WTC11 (cell line): Measurements from ENCODE around the gene TNXB. TPM values are rescaled to one million over a fixed set of nuclear protein-coding genes. Genes with fewer than 3 reads are reported as not detected.

Source experiments
- ATAC-seq: fragments of 200-7000 bp; cut with Tn5 transposase; 2 replicates; pipeline ENCODE4 v1.10.0; 2021; ENCODE audit warnings: mild to moderate bottlenecking, moderate library complexity
- CTCF ChIA-PET: fragments of 300-600 bp; sonication (Branson Sonifier 250); formaldehyde crosslinking; loops from one replicate; lab custom pipeline; 2021; ENCODE audit warnings: antibody characterized with exemption; lab: Charles Lee
- POLR2A ChIA-PET: fragments of 350-600 bp; sonication (Branson Sonifier 250); formaldehyde crosslinking; loops from one replicate; lab custom pipeline; 2021; ENCODE audit warnings: antibody characterized with exemption; lab: Charles Lee
- DNase-seq: peaks from one replicate; pipeline ENCODE4 v3.0.0; 2021; ENCODE audit warnings: low spot score
- H3K27ac Mint-ChIP-seq: 2 replicates; pipeline ENCODE4 v1.8.0; 2021; ENCODE audit warnings: mixed read lengths
- H3K27me3 Mint-ChIP-seq: 2 replicates; pipeline ENCODE4 v1.8.0; 2021; ENCODE audit warnings: low read depth, mild to moderate bottlenecking, moderate library complexity, mixed read lengths
- H3K36me3 Mint-ChIP-seq: 2 replicates; pipeline ENCODE4 v1.8.0; 2021; ENCODE audit warnings: mixed read lengths
- H3K4me1 Mint-ChIP-seq: 2 replicates; pipeline ENCODE4 v1.8.0; 2022; ENCODE audit warnings: mixed read lengths
- H3K4me3 Mint-ChIP-seq: 2 replicates; pipeline ENCODE4 v1.8.0; 2021; ENCODE audit warnings: mild to moderate bottlenecking, moderate library complexity, mixed read lengths
- H3K9me3 Mint-ChIP-seq: 2 replicates; pipeline ENCODE4 v1.8.0; 2021; ENCODE audit warnings: mixed read lengths
- ATF6 ChIP-seq: sonication (generic); formaldehyde crosslinking; IDR thresholded peaks from 2 replicates; pipeline ENCODE4 v1.8.1; 2023; ENCODE audit warnings: mild to moderate bottlenecking, missing genetic modification reagents
- FOXK1 ChIP-seq: sonication (generic); formaldehyde crosslinking; IDR thresholded peaks from 2 replicates; pipeline ENCODE4 v1.8.0; 2022; ENCODE audit warnings: mild to moderate bottlenecking, moderate library complexity, missing genetic modification reagents
- GRHL2 ChIP-seq: fragments of 250-450 bp; sonication (Bioruptor Pico); IDR thresholded peaks from 2 replicates; pipeline ENCODE4 v1.8.0; 2022; ENCODE audit warnings: mild to moderate bottlenecking, moderate library complexity; ENCODE audit not compliant: insufficient replicate concordance, severe bottlenecking
- HMGXB4 ChIP-seq: sonication (generic); formaldehyde crosslinking; IDR thresholded peaks from 2 replicates; pipeline ENCODE4 v1.8.1; 2023; ENCODE audit warnings: mild to moderate bottlenecking, moderate library complexity, missing genetic modification reagents
- MAX ChIP-seq: sonication (generic); formaldehyde crosslinking; IDR thresholded peaks from 2 replicates; pipeline ENCODE4 v1.8.0; 2022; ENCODE audit warnings: mild to moderate bottlenecking, missing genetic modification reagents
- MYBL2 ChIP-seq: sonication (generic); formaldehyde crosslinking; IDR thresholded peaks from 2 replicates; pipeline ENCODE4 v1.8.1; 2023; ENCODE audit warnings: mild to moderate bottlenecking, moderate library complexity, missing genetic modification reagents
- NFATC4 ChIP-seq: fragments of 250-450 bp; sonication (Bioruptor Pico); IDR thresholded peaks from 2 replicates; pipeline ENCODE4 v1.9.0; 2021; ENCODE audit warnings: mild to moderate bottlenecking
- NFE2L1 ChIP-seq: sonication (generic); formaldehyde crosslinking; IDR thresholded peaks from 2 replicates; pipeline ENCODE4 v1.8.1; 2023; ENCODE audit warnings: missing genetic modification reagents
- PREB ChIP-seq: sonication (generic); formaldehyde crosslinking; IDR thresholded peaks from 2 replicates; pipeline ENCODE4 v1.8.1; 2022; ENCODE audit warnings: mild to moderate bottlenecking, missing genetic modification reagents, moderate library complexity, borderline replicate concordance
- USF2 ChIP-seq: sonication (generic); formaldehyde crosslinking; IDR thresholded peaks from 2 replicates; pipeline ENCODE4 v1.8.1; 2023; ENCODE audit warnings: mild to moderate bottlenecking, missing genetic modification reagents, moderate library complexity
- ZNF121 ChIP-seq: sonication (generic); formaldehyde crosslinking; IDR thresholded peaks from 2 replicates; pipeline ENCODE4 v1.8.0; 2023; ENCODE audit warnings: missing genetic modification reagents
- ZNF138 ChIP-seq: sonication (generic); formaldehyde crosslinking; conservative IDR thresholded peaks from 2 replicates; pipeline ENCODE4 v1.8.1; 2022; ENCODE audit warnings: mild to moderate bottlenecking, moderate library complexity, missing genetic modification reagents
- ZNF281 ChIP-seq: sonication (generic); formaldehyde crosslinking; IDR thresholded peaks from 2 replicates; pipeline ENCODE4 v1.8.0; 2023; ENCODE audit warnings: mild to moderate bottlenecking, missing genetic modification reagents
- ZNF317 ChIP-seq: sonication (generic); formaldehyde crosslinking; IDR thresholded peaks from 2 replicates; pipeline ENCODE4 v1.8.1; 2023; ENCODE audit warnings: low read depth, mild to moderate bottlenecking, moderate library complexity, missing genetic modification reagents, borderline replicate concordance
- ZNF396 ChIP-seq: fragments of 250-450 bp; sonication (Bioruptor Pico); IDR thresholded peaks from 2 replicates; pipeline ENCODE4 v1.8.0; 2021; ENCODE audit warnings: mild to moderate bottlenecking, moderate library complexity, borderline replicate concordance
- total RNA-seq: library from RNA; stranded (reverse); gene quantifications from 3 replicates; pipeline ENCODE4 v1.2.3, GENCODE V29; 2021

The TNXB gene
- total RNA-seq, 1 experiment from 2014 or later: 6.4 TPM

- CTCF ChIA-PET: interaction anchor here (0.7 kb wide), 1 partner anchor 10 kb away, joined by 3 read pairs; no protein-coding TSS in a partner anchor
- TF ChIP-seq ZNF121 (no peak), MAX (CRISPR knock-in tag) (no peak), ZNF396 (CRISPR knock-in tag) (no peak), ATF6 (CRISPR knock-in tag) (no peak), FOXK1 (CRISPR knock-in tag) (no peak), ZNF138 (no peak), NFATC4 (CRISPR knock-in tag) (no peak)
- TF ChIP-seq, all 79 proteins: peak for 0
- H3K9me3 Mint-ChIP-seq: no peaks in the 10 kb centered on the region
- ATAC-seq (no peak), DNase-seq (no peak)
- peaks cover 12% of the 10 kb centered on the region for H3K27me3 Mint-ChIP-seq
- H3K36me3 Mint-ChIP-seq: peaks cover 26% of the 10 kb centered on the region
- H3K27ac Mint-ChIP-seq: no peak overlapping the region
- no peak overlapping the region for H3K4me3 Mint-ChIP-seq
- POLR2A ChIA-PET: no interaction called here
- peaks cover 18% of the 10 kb centered on the region for H3K4me1 Mint-ChIP-seq
These were observed 47.8 kb upstream of the TNXB start for GRCh38 chr6:32156891-32157290.

GRCh38 chr6:32154514-32155161 is 45.5 kb upstream of the TNXB start:
- Mint-ChIP-seq H3K36me3 (peaks cover 26% of the 10 kb centered on the region), H3K4me1 (peaks cover 33% of the 10 kb centered on the region), H3K27ac (peak overlapping the region; percentile 99), H3K27me3 (peaks cover 32% of the 10 kb centered on the region), H3K4me3 (peak overlapping the region; percentile 100), H3K9me3 (no peaks in the 10 kb centered on the region)
- DNase-seq (peak; percentile 68), ATAC-seq (peak; percentile 23)
- TF ChIP-seq MYBL2 (CRISPR knock-in tag): no peak
- TF ChIP-seq NFE2L1 (CRISPR knock-in tag): 0 out of 2 replicates have a peak, but pooled peaks have one; percentile 40
- no peak for TF ChIP-seq PREB (CRISPR knock-in tag)
- TF ChIP-seq ZNF281: no peak
- peak; percentile 66; the same call in 1 of the 2 replicates for TF ChIP-seq HMGXB4
- TF ChIP-seq USF2 (CRISPR knock-in tag): no peak
- no peak for TF ChIP-seq ZNF317 (CRISPR knock-in tag)
- TF ChIP-seq GRHL2: no peak
- CTCF ChIA-PET: interaction anchor here (0.6 to 1.3 kb wide), 8 partner anchors 10 to 800 kb away, joined by 3 to 9 read pairs (median 5); partner anchors contain the start of genes ATF6B and EGFL8
- POLR2A ChIA-PET: interaction anchor here (0.5 to 1.0 kb wide), 4 partner anchors 11 to 59 kb away, joined by 3 to 8 read pairs (median 4); no protein-coding TSS in a partner anchor
